Osteoblast (primary cell): Measurements from ENCODE around the gene ACSF3. TPM values are rescaled to one million over a fixed set of nuclear protein-coding genes. Genes with fewer than 3 reads are reported as not detected.

Experiments
- DNase-seq: peaks from one replicate; pipeline ENCODE4 v3.0.0; 2011; ENCODE audit warnings: low spot score, mixed read lengths; ENCODE audit not compliant: insufficient read length; ENCODE audit errors: missing footprints
- H2AFZ ChIP-seq: 2 replicates; pipeline ENCODE4 v1.6.0; 2011; ENCODE audit warnings: mild to moderate bottlenecking, low read length
- H3K27ac ChIP-seq: 2 replicates; pipeline ENCODE4 v1.5.1; 2011; ENCODE audit warnings: mild to moderate bottlenecking, low read depth, low read length, moderate library complexity
- H3K27me3 ChIP-seq: 2 replicates; pipeline ENCODE4 v1.6.0; 2012; ENCODE audit warnings: mild to moderate bottlenecking, control low read depth, inconsistent platforms, low read length, moderate library complexity; ENCODE audit not compliant: insufficient read depth
- H3K36me3 ChIP-seq: 2 replicates; pipeline ENCODE4 v1.5.1; 2011; ENCODE audit warnings: mild to moderate bottlenecking, low read length, control low read depth, moderate library complexity; ENCODE audit not compliant: insufficient read depth
- H3K4me1 ChIP-seq: 2 replicates; pipeline ENCODE4 v1.5.1; 2011; ENCODE audit warnings: mild to moderate bottlenecking, low read length, control low read depth, moderate library complexity; ENCODE audit not compliant: insufficient read depth
- H3K4me2 ChIP-seq: 2 replicates; pipeline ENCODE4 v1.6.0; 2011; ENCODE audit warnings: mild to moderate bottlenecking, low read length; ENCODE audit not compliant: insufficient read depth
- H3K4me3 ChIP-seq: fragments of 200-600 bp; sonication (generic); 3 replicates; pipeline ENCODE4 v1.5.1; 2012; ENCODE audit warnings: mild to moderate bottlenecking, low read length, inconsistent platforms; ENCODE audit not compliant: insufficient read depth
- H3K79me2 ChIP-seq: 2 replicates; pipeline ENCODE4 v1.6.0; 2012; ENCODE audit warnings: mild to moderate bottlenecking, low read length, control low read depth, inconsistent platforms; ENCODE audit not compliant: insufficient read depth
- H3K9me3 ChIP-seq: 2 replicates; pipeline ENCODE4 v1.5.1; 2011; ENCODE audit warnings: low read depth, low read length, control low read depth
- H4K20me1 ChIP-seq: 2 replicates; pipeline ENCODE4 v1.6.0; 2012; ENCODE audit warnings: mild to moderate bottlenecking, low read length, control low read depth; ENCODE audit not compliant: insufficient read depth
- total RNA-seq: library from RNA; depleted of rRNA; stranded (reverse); fragments of >200 nt; gene quantifications from 2 replicates; pipeline ENCODE4 v1.2.3, GENCODE V29; 2012
- TF ChIP-seq, protein P1 (sequence below): IDR thresholded peaks from 2 replicates; pipeline ENCODE4 v1.5.1; 2011; ENCODE audit warnings: mild to moderate bottlenecking, low read depth, low read length, moderate library complexity; ENCODE audit errors: extremely low read depth

Gene ACSF3
- total RNA-seq, 1 donor, result 29.3 TPM

DNA sequence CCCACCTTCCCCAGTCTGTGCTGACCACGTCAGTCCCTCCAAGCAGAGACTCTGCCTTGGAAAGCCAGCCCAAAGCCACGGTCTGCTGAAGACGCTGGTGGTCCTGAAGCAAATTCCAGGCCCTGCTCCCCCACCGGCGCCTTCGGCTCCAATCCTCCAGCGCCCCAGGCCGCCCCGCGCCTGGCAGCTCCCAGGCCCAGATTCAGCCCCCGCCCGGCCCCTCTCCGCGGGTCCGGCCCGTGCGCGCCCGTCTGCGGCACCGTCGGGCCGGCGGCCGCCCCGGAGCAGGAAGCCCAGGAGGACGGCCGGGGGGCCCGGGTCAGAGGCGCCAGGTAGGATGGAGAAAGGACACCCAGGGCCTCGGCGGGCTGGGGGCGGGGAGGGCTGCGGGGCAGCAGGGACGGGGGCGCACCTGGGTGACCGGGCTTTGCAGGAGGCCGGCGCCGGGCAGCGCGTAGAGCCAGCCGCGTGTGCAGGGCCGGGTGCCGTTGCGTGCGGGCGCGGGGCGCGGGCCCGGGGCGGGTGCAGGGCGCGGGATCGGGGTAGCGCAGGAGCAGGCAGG, 107.3 kb downstream of the ACSF3 start:
- no peak overlapping the region for H2AFZ ChIP-seq
- H3K27me3 ChIP-seq, result peaks cover 41% of the 10 kb centered on the region
- TF ChIP-seq, protein P1, sequence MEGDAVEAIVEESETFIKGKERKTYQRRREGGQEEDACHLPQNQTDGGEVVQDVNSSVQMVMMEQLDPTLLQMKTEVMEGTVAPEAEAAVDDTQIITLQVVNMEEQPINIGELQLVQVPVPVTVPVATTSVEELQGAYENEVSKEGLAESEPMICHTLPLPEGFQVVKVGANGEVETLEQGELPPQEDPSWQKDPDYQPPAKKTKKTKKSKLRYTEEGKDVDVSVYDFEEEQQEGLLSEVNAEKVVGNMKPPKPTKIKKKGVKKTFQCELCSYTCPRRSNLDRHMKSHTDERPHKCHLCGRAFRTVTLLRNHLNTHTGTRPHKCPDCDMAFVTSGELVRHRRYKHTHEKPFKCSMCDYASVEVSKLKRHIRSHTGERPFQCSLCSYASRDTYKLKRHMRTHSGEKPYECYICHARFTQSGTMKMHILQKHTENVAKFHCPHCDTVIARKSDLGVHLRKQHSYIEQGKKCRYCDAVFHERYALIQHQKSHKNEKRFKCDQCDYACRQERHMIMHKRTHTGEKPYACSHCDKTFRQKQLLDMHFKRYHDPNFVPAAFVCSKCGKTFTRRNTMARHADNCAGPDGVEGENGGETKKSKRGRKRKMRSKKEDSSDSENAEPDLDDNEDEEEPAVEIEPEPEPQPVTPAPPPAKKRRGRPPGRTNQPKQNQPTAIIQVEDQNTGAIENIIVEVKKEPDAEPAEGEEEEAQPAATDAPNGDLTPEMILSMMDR, result no peak
- peak; percentile 73 for DNase-seq
- no peaks in the 10 kb centered on the region for H4K20me1 ChIP-seq
- H3K4me3 ChIP-seq, result no peak overlapping the region
- no peaks in the 10 kb centered on the region for H3K79me2 ChIP-seq
- no peaks in the 10 kb centered on the region for H3K36me3 ChIP-seq
- no peak overlapping the region for H3K4me2 ChIP-seq
- no peak overlapping the region for H3K27ac ChIP-seq
- H3K4me1 ChIP-seq, result no peaks in the 10 kb centered on the region
- H3K9me3 ChIP-seq, result no peaks in the 10 kb centered on the region

GRCh38 chr16:89201439-89202377, 108.1 kb downstream of the ACSF3 start:
- Histone ChIP-seq H4K20me1 (no peaks in the 10 kb centered on the region), H3K4me2 (no peak overlapping the region), H2AFZ (no peak overlapping the region), H3K36me3 (no peaks in the 10 kb centered on the region), H3K4me3 (no peak overlapping the region), H3K27ac (no peak overlapping the region), H3K79me2 (no peaks in the 10 kb centered on the region), H3K27me3 (peaks cover 41% of the 10 kb centered on the region), H3K9me3 (no peaks in the 10 kb centered on the region), H3K4me1 (no peaks in the 10 kb centered on the region)
- TF ChIP-seq, protein P1, result no peak
- DNase-seq, result peak; percentile 98

DNA sequence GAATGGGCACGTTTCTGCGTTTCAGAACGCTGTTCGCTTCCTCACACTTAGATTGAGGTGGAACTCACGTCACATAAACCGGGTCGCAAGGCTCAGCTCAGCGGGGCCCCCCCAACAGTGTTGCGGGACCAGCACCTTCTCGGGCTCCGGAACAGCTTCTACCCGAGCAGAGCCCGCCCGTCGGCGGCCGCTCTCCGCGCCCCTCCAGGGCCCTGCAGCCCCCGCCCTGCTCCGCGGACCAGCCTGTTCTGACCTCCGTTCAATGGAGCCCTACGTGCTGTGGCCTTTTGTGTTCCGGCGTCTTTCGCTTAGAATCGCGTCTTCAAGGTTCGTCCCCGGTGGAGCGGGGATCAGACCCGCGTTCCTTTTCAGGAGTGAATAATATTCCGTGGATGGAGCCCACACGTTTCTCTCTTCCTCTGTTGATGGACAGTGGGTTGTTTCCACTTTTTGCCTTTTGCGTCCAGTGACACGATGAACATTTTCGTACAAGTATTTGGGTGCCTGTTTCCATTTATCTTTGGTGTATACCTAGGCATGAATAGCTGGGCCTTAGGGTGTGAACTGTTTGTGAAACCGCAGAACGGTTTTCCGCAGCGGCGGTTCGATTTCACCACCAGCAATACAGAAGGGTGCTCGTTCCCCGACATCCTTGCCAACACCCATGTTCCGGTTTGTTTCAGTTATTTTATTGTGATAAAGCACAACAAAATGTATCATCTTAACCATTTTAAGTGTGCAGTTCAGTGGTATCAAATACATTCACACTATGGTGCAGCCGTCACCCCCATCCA, 109.0 kb downstream of the ACSF3 start:
- Histone ChIP-seq H2AFZ (no peak overlapping the region), H3K4me2 (no peak overlapping the region), H4K20me1 (no peaks in the 10 kb centered on the region), H3K36me3 (no peaks in the 10 kb centered on the region), H3K4me3 (no peak overlapping the region), H3K27ac (no peak overlapping the region), H3K9me3 (no peaks in the 10 kb centered on the region), H3K27me3 (peaks cover 41% of the 10 kb centered on the region), H3K79me2 (no peaks in the 10 kb centered on the region), H3K4me1 (no peaks in the 10 kb centered on the region)
- TF ChIP-seq, protein P1, result no peak
- peak; percentile 66 for DNase-seq

Other genes with a start within 250 kb of the ACSF3 start
- gene GALNS, start 236.9 kb upstream of the ACSF3 start, total RNA-seq, result 43.6 and 48.1 TPM in 2 replicates
- gene TRAPPC2L, start 236.7 kb upstream of the ACSF3 start, total RNA-seq, result 43.1 and 47.7 TPM in 2 replicates
- not detected in 2 replicates for gene PABPN1L, start 227.2 kb upstream of the ACSF3 start, total RNA-seq
- gene CBFA2T3, start 116.6 kb upstream of the ACSF3 start, total RNA-seq, result not detected in 2 replicates
- gene CDH15, start 77.9 kb downstream of the ACSF3 start, total RNA-seq, result 1.5 and 2.2 TPM in 2 replicates
- not detected in 2 replicates for gene SLC22A31, start 106.7 kb downstream of the ACSF3 start, total RNA-seq
- 6.2 and 8.7 TPM in 2 replicates for gene ZNF778, start 123.9 kb downstream of the ACSF3 start, total RNA-seq